Measurements from ENCODE around the gene ICE2.

ICE2 gene

DNA sequence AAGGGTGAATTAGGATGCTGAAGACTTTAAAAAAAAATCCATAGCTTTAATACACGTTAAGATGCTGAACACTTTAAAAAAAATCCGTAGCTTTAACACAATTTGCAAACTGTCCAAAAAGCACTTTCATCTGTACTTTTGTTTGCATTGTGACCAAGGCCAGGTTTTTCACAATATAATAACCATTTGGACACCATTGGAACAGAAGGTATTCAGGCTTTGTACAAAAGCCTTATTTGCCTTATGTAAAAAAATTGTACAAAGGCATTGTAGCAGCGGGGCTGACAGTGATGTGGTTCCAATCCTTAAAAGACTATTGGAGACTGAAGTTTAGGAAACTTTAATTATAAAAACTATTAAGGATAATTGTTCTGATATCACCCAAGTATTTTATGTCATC lies 15.2 kb upstream of the ICE2 start:
- DNase-seq, result no peak

DNA sequence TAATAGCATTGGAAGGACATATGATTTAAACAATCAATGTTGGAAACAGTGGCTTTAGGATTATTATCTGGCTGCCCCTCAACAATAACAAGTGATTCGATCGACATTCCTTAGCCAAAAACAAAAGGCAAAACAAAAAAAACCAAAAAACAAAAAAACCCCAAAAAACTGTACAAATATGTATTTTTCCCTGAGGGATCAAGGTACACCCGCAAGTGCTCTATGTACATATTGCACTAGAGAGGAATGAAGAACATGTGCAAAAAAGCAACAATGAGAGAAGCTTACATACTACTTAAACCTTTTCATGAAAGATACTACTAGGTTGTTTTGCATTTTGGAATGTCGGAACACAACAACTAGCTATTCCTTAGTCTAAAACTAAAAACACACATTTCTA lies 14.2 kb upstream of the ICE2 start:
- DNase-seq, result no peak

DNA sequence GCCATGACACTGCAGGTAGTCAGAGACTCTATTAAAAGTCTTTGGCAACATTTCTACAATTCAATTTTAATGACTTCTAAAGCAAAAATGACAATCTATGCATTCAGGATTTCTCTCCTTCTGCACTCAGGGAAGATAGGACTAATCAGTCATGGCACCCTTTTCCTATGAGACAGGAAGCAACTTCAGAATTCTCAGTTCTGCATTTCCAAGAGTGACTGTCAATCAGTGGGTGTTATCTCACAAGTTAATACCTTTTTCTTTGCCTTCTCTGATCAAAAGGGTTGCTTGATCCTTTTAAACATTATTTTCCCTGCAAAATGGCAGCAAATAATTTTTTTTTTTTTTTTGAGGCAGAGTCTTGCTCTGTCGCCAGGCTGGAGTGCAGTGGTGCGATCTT lies 7.8 kb upstream of the ICE2 start:
- no peak for DNase-seq

DNA sequence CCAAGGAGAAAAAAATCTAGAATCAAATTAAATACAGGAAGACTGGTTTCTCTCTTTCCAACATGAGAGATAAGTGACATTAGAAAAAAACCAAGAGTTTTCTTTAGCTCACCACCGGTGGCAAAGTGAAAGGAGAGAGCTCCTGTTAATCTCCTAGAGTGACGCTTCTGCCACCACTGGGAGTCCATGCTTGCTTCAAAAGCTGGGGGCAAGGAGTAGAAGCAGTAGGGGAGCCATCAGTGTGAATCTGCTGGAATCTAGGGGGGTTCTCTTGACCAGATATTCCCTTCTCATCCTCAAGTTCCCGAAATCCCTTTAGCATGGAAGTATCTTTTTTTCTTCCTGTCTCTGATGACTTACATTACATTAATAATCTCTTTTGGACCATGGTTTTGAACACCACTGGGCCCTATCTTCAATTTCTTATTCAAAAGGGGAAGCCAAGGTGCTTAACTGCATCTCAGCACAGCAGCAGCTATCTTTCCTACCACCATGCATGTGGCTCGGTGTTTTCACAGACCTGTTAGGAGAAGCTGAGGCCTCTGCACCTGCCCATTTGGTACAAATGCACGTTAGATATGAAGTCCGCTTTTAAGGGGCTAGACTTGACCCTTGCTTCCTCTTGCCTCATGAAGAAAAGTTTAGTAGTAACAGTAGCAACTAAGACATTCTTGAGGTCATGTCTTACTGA lies 6.6 kb upstream of the ICE2 start:
- DNase-seq, result no peak

DNA sequence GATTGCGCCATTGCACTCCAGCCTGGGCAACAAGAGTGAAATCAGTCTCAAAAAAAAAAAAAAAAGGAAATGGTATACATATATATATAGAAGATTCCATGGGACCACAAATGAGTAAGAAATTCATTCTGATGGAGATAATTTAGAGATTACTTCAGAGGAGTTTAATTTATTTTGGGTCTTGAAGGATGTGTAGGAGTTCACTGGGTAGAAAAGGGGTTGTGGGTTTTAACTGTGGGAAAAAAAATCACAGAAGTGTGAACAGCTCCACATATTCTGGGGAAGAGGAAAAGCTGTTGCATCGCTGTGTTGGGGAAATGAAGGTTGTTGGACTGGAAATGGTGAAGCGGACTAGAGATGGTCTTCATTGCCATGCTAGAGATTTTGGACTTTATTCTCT lies 4.1 kb upstream of the ICE2 start:
- DNase-seq, result no peak

DNA sequence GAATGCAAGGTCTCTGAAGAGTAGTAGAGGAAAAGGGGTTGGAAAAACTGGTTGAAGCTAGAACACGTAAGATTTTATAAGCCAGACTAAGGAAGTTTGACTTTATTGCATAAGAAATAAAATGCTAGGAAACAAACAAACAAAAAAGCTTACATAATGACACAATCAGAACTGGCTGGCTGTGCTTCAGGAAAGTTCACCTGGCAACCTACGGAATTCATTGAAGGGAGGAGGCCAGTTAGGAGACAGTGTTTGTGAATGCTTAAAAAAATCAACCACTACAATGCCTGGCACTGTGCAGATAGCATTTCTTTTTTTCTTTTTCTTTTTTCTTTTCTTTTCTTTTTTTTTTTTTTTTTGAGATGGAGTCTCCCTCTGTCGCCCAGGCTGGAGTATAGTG lies 1.9 kb upstream of the ICE2 start:
- DNase-seq, result no peak

DNA sequence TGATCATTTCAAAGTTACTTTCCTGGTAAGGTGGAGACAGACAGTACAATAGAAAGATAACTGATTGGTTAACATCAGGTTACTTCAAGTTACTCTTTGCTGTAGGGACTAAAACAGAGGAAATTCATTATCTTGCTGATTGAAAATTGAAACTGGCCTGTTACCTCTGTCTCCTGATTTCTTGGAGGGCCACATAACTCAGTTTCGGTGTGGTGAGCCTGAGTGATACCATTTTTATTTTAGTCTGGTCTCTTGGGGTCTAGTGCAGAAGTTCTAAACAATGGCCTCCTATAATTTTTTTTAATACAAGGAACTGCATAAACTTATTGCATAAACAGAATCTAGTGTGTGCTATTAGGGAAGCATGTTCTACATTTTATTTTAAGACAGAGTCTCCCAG lies 1.2 kb upstream of the ICE2 start:
- no peak for DNase-seq

DNA sequence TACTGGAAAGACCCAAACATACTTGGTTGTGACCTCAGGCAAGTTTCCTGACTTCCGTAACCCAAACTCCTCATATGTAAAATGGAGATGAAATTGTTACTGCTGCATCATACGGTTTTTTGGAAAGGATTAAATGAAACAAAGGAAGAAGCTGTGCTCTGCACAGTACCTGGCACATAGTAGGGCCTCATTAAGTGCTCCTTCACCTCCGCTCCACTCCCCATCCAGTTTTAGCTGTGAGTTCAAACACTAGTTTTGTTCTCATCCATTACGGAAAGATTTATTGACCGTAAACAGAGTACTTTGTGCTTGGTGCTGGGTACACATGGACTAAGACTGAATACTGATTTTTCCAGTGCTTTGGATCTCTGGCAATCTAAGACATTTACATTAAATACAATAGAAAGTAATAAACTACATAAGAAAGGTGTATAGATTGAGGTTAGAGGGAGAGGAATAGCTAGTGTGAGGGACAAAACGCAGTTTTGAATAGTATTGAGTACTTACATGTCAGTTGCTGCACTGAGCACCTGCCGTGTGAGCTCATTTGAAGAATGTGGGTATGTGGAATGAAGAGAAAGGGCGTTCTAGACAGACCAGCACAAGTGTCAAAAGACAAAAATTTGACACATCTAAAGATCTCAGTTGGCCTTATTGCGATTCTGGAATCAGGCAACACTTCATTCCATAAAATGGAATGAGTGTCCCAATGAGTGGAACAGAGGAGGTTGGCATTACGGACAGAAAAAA lies 594 bp upstream of the ICE2 start:
- DNase-seq, result no peak

DNA sequence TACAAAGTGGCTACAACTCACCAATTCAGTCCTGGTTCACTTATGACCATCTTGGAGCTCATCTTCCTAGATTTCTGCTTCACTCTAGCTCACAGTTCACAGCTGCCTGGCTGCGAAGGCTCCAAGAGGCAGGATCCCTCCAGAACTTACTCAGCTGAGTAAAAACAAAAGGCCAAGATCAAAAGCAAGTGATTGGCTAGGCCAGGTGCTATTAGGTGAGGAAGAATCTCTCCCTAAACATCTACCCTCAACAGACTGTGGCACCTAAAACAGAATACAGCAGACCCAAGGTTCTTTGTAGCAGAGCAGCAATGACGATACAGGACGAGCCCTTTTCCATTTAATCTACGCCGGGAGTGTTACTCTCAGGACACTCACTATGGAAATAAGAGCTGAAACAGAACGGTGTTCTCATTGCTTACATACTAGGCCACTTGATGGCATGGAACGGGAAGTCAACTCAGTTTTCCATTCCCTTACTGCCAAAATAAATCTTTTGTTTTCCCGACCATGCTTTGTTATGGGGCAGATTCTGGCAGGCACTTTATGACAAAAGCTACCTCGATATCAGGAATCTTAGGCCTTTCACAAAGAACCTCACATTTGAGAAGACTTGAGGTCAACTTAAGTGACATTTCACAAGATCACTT lies 901 bp downstream of the ICE2 start:
- DNase-seq, result no peak

DNA sequence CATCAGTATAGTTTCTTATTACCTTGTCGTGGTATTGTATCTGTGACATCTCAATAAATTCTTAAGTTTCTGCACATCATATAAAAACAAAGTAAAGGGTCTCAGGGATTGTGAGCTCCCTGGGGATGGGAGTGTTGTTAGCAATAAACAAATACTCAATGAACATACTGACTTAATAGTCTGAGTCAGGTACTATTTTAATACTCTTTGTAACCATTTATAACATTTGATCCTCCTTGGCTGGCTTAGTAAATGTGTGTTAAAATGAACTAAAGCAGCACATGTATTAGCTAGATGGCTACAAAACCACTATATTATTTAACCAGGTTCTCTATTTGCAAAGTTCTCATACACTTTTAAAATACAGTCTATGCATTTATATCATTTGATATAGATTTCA lies 1.8 kb downstream of the ICE2 start:
- DNase-seq, result no peak

DNA sequence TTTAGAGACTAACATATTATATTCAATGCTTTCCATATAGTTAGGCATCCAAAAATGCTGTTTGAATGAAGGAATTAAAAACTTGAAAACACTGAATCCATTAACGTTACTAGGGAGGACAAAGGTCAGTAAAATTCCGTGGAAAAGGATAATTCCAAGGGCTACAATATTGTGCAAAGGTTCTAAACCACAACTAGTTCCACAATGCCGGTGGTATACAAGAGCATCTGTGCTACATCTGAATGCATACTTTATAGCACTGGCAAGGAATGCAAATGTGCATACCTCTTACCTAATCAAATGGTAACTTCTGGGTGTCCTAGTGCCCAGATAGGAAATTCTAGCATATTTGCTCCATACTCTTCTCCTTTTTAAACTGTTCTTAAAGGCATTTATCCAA lies 2.2 kb downstream of the ICE2 start:
- no peak for DNase-seq

DNA sequence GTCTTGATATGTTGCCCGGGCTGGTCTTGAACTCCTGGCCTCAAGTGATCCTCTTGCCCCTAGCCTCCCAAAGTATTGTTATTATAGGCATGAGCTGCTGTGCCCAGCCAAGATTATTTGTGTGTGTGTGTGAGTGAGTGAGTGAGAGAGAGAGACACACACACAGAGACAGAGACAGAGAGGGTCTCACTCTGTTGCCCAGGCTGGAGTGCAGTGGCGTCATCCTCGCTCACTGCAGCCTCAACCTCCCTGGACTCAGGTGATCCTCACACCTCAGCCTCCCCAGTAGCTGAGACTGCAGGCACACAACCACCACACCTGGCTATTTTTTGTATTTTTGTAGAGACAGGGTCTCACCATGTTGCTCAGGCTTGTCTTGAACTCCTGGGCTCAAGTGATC lies 5.8 kb downstream of the ICE2 start:
- DNase-seq, result no peak

DNA sequence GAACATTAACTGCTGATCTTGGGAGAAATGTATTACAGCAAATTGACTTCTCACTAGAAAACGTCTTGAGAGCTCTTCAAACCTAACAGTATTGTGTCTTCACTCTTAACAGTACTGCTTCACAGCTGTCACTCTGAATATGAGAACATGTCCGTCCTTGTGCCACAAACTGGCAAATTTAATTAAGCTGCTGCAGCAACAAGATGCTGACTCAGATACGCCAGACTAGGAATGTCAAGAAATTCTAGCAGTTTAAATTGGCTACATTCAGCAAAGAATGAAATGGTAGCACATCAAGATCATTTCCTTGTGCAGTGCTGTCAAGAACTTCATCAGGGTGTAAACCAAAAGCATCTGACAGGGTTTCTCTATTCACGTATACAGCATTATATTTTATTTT lies 7.6 kb downstream of the ICE2 start:
- no peak for DNase-seq

DNA sequence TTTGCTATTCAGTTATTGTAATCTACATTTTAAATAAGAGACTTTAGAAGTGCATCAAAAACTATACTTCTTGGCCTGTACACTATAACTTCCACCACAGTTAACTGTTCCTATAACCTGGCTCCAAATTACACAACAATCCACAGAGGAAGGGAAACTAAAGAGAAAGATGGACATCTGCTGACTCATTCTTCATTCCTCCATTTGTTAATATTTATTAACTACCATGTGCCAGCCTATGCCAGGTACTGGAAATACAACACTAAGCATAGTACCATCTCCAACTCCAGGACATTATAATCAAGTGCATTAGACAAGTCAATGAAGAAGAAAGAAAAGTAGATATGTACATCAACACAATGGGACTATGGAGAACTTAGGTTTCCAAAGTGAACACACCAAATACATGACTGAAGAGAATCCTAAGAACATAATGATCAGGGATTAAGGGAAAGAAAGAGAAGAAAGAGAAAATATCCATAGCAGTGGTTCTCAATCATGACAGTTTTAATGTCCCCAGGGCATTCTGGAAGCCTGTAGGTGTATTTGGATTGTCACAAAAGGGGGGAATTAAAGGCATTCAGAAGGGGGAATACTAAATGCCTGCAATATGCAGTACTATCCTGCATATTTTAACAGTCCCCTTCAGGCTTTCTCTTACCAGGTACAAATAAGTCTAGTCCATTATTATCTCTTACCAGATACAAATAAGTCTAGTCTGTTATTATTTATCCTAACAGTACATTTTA lies 8.9 kb downstream of the ICE2 start:
- no peak for DNase-seq

DNA sequence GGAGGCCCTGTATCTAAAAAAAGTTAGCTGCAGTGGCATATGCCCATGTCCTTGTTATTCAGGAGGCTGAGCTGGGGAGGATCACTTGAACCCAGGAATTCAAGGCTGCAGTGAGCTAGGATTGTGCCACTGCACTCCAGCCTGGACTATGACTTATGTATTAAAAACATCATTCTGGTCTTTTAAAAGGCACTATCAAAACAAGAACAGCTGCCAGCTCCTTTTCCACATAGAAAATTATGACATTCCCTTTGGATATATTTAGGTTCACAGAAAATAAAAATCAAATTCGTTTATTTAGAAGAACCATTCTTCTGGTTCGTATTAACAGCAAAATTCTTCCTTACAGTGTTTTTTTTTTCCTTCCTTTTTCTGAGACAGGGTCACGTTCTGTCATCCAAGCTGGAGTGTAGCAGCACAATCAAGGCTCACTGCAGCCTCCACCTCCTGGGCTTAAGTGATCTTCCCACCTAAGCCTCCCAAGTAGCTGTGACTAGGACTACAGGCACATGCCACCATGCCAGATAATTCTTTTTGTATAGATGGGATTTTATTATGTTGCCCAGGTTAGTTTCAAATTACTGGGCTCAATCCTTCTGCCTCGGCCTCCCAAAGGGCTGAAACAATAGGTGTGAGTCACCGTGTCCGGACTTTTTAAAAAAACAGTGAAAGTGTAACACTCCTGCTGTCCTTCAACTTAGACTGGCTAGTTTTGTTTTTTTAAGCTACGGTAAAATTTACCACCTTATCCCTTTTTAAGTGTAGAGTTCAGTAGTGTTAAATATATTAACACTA lies 13.9 kb downstream of the ICE2 start:
- no peak for DNase-seq

DNA sequence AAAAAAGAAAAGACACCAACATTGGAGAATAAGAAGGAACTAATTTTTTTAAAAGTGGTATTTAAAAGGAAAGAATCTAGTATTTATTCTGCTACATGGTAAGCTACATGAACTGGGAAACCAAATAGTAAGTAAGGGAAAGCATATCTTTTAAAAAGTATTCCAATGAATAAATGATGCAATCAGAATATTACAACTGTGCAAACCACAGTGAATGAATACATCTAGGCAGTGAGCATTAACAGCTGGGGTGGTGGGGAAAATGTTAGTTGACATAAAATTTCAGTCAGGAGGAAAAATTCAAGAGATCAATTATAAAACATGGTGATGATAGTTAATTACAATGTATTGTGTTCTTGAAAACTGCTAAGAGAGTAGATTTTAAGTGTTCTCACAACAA lies 16.9 kb downstream of the ICE2 start:
- no peak for DNase-seq

DNA sequence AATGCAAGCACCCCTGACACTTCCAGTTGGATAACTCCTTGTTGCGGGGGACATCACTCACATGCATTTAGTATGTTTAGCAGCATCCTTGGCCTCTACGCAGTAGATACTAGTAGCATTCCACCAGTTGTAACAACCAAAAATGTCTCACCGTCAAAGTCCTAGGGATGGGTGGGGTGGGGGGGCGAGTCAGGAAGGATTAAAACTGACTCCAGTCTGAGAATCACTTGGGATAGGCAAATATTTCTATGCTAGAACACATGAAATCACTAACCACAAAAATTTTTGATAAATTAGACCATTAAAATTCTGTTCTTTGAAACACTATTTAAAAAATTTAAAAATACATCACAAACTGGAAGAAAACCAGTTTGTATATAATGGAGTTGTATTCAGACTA lies 18.0 kb downstream of the ICE2 start:
- DNase-seq, result no peak

DNA sequence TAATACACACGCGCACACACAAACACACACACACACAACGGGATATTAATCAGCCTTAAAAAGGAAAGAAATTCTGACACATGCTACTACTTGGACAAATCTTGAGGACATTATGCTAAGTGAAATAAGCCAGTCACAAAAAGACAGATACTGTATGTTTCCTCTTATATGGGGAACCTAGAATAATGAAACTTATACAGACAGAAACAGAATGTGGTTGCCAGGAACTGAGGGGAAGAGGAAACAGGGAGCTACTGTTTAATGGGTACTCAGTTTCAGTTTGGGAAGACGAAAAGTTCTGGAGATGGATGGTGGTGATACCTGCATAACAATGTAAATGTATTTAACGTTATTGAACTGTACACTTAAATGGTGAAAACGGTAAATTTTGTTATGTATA lies 20.2 kb downstream of the ICE2 start:
- no peak for DNase-seq

DNA sequence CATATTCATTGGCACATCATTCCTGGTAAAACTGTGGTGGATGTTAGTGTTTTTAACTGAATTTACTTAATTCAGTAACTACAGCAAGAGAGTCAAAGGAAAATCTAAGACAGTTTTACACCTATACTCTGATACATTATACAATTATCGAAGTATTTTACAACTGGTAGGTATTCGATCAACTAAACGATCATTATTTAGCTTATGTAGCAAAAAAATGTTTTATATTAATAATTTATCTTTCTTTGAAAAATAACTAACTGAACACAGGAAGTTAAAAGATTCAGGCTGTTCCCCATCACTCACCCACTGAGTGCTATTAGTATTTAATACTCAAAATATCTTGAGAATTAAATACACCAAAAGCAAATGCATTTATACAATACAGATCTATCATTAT lies 21.0 kb downstream of the ICE2 start:
- no peak for DNase-seq

DNA sequence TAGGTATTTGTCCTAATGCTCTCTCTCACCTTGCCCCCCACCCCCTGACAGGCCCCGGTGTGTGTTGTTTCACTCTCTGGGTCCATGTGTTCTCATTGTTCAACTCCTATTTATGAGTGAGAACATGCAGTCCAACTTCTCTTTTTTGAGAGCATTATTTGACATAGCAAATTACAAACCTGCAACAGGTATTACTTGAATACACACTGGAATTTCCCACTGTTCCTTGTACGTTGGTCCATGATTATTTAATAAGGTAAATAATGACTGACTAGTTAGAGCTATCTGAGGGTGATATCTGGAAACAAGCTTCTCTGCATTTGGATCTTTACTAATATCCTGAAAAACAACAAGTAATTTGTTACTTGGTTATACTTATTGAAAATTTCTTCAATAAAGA lies 24.1 kb downstream of the ICE2 start:
- no peak for DNase-seq

DNA sequence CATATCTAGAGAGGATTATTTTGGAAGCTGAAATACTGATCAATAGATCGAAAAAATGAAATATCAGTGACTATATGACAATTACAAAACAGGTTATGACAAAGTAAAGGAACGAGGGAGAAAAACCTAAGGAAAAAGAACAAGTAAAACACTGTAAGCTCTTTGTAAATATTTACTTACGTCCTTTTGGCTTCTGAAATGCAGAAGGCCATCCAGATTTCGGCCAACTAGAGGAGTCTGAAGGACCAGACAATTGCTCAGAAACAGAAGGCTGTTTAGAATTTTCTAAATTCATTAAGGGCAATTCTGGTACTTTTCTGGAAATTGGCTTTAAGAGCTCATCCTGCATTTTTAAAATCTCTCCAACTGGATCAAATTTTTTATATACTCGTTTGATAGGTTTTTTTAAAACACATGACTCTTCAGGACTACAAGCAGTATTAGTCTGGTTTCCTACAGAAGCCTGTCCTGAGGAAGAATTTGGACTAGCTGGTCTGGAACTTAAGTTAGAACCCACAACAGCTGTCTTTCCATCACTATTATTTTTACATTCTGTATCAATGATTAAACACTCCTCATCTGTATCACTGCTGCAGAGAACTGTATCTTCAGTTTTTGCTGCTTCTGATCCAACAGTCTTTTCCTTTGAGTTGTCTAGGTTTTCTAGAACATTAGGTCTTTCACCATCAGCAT lies 30.1 kb downstream of the ICE2 start:
- no peak for DNase-seq

DNA sequence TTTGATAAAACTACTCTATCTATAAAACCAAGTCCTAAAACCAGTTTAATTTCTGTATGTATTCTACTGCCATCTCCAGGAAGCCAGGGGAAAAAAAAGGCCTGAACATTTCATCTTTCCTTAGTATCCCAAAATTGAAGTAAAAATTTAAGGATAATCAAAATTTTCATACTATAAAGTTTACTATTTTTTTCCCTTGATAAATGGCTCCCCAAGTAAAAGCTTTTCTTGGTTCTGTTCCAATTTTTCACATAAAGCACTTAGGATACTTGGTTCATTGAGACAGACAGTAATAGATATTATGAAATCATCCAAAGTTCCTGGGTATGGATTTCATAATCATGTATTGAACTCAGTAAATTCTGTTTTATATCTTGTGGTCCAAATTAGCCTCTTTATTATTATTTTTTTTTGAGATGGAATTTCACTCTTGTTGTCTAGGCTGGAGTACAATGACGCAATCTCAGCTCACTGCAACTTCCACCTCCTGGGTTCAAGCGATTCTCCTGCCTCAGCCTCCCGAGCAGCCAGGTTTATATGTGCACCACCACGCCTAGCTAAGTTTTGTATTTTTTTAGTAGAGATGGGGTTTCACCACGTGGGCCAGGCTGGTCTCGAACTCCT lies 34.5 kb downstream of the ICE2 start:
- DNase-seq, result no peak
